Measurements from ENCODE around the gene EXOC6. TPM values are rescaled to one million over a fixed set of nuclear protein-coding genes. Genes with fewer than 3 reads are reported as not detected.
A peak's percentile ranks its signal among the peaks of the same experiment; 100 is the strongest.

The EXOC6 gene
- total and polyA plus RNA-seq, 8 donors = 17.5 to 24.0 (median 19.8) TPM

GRCh38 chr10:92816091-92816531, 32.2 kb upstream of the EXOC6 start:
- Histone ChIP-seq H3K4me3 (no peak overlapping the region), H3K27me3 (no peaks in the 10 kb centered on the region), H3K9me3 (no peaks in the 10 kb centered on the region), H3K36me3 (no peaks in the 10 kb centered on the region), H3K27ac (peak overlapping the region in 1 of 2 donors; percentile 20), H3K4me1 (no peaks in the 10 kb centered on the region)
- DNase-seq = peak in 1 of 4 donors; percentile 30
- TF ChIP-seq CTCF (IDR thresholded peaks at IDR 0.05) = no peak
- ATAC-seq = peak; percentile 37
- intact Hi-C loops (cut with DNase I) = no loop called here

GRCh38 chr10:92822060-92822634, 26.2 kb upstream of the EXOC6 start:
- Histone ChIP-seq H3K4me1 (peaks cover 9 to 19% of the 10 kb centered on the region in 2 donors), H3K4me3 (no peak overlapping the region), H3K27ac (peak overlapping the region; percentile 49 to 74), H3K27me3 (no peaks in the 10 kb centered on the region), H3K36me3 (no peaks in the 10 kb centered on the region), H3K9me3 (no peaks in the 10 kb centered on the region)
- TF ChIP-seq CTCF (IDR thresholded peaks at IDR 0.05) = no peak
- peak; percentile 87 for ATAC-seq
- DNase-seq = peak in 1 of 4 donors; percentile 33
- intact Hi-C loops (cut with DNase I) = no loop called here

GRCh38 chr10:92822964-92823363, 25.4 kb upstream of the EXOC6 start:
- ATAC-seq = peak; percentile 53
- Histone ChIP-seq H3K27ac (peak overlapping the region in 1 of 2 donors; percentile 74), H3K36me3 (no peaks in the 10 kb centered on the region), H3K4me3 (no peak overlapping the region), H3K27me3 (no peaks in the 10 kb centered on the region), H3K9me3 (no peaks in the 10 kb centered on the region), H3K4me1 (peaks cover 9 to 19% of the 10 kb centered on the region in 2 donors)
- no peak for DNase-seq
- intact Hi-C loops (cut with DNase I) = no loop called here
- no peak for TF ChIP-seq CTCF (IDR thresholded peaks at IDR 0.05)

GRCh38 chr10:92826061-92826460, 22.3 kb upstream of the EXOC6 start:
- Histone ChIP-seq H3K4me1 (peaks cover 9 to 19% of the 10 kb centered on the region in 2 donors), H3K36me3 (no peaks in the 10 kb centered on the region), H3K27me3 (no peaks in the 10 kb centered on the region), H3K4me3 (no peak overlapping the region), H3K27ac (no peak overlapping the region), H3K9me3 (no peaks in the 10 kb centered on the region)
- no peak for DNase-seq
- no peak for ATAC-seq
- TF ChIP-seq CTCF (IDR thresholded peaks at IDR 0.05) = no peak
- intact Hi-C loops (cut with DNase I) = loop anchor here in 1 of 2 donors (5.0 kb wide), 1 partner anchor 51 kb away; no protein-coding TSS in a partner anchor

GRCh38 chr10:92826504-92826903, 21.8 kb upstream of the EXOC6 start:
- intact Hi-C loops (cut with DNase I) = loop anchor here in 1 of 2 donors (5.0 kb wide), 1 partner anchor 51 kb away; no protein-coding TSS in a partner anchor
- DNase-seq = no peak
- no peak for ATAC-seq
- no peak for TF ChIP-seq CTCF (IDR thresholded peaks at IDR 0.05)
- H3K36me3 ChIP-seq = no peaks in the 10 kb centered on the region
- no peaks in the 10 kb centered on the region for H3K27me3 ChIP-seq
- H3K4me1 ChIP-seq = peaks cover 8 to 19% of the 10 kb centered on the region in 2 donors
- no peak overlapping the region for H3K4me3 ChIP-seq
- no peaks in the 10 kb centered on the region for H3K9me3 ChIP-seq
- H3K27ac ChIP-seq = no peak overlapping the region

All from left lung (tissue), 10 donors.